Erythroblast (primary cell): Measurements from ENCODE around the gene PRKAG1.

Experiments used
- GATA1 ChIP-seq: IDR thresholded peaks from 2 replicates; pipeline ENCODE4 v1.6.1; 2011; ENCODE audit warnings: low read depth, mild to moderate bottlenecking, control low read depth, low read length, moderate library complexity
- POLR2A ChIP-seq: IDR thresholded peaks from 2 replicates; pipeline ENCODE4 v1.6.1; 2011; ENCODE audit warnings: mild to moderate bottlenecking, low read length

DNA sequence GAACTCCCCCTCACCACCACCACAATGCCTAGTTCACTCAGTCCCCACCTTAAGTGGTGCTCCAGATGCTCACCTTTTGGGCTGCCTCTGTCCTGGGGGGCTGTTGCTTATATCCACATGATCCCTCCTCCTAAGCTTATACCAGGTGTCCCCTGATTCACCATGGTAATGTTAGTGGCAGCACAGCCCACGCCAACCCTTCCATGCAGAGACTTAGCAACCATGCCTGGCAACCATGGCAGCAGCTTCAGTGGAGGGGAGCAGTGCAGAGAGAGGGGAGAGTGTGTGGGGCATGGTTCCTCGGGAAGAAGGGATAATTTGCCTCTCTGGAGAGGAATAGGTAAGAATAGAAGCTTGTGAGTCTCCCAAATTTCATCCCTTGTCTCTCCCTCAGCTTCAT is 18.2 kb downstream of the PRKAG1 start:
- TF ChIP-seq POLR2A (no peak), GATA1 (no peak)
